Activated T-cell treated with anti-CD3 and anti-CD28 coated beads for 48 hours (primary cell): Measurements from ENCODE around the gene SLC10A6.
A peak's percentile ranks its signal among the peaks of the same experiment; 100 is the strongest.
"Not testable (repeated sequence)": the region's sequence is repeated elsewhere in the genome, so short reads cannot be mapped to it uniquely, and the experiment has no call there.

Source experiments
- DNase-seq: peaks from one replicate; pipeline ENCODE4 v3.0.0-alpha.2; 2020; ENCODE audit warnings: low read depth

The SLC10A6 gene, protein sequence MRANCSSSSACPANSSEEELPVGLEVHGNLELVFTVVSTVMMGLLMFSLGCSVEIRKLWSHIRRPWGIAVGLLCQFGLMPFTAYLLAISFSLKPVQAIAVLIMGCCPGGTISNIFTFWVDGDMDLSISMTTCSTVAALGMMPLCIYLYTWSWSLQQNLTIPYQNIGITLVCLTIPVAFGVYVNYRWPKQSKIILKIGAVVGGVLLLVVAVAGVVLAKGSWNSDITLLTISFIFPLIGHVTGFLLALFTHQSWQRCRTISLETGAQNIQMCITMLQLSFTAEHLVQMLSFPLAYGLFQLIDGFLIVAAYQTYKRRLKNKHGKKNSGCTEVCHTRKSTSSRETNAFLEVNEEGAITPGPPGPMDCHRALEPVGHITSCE

GRCh38 chr4:86848732-86849619 is at the start of gene SLC10A6:
Gene SLC10A6 (minus strand): TSS chr4:86849384. CDS start chr4:86849115, 269 bp downstream.
- no peak for DNase-seq

DNA sequence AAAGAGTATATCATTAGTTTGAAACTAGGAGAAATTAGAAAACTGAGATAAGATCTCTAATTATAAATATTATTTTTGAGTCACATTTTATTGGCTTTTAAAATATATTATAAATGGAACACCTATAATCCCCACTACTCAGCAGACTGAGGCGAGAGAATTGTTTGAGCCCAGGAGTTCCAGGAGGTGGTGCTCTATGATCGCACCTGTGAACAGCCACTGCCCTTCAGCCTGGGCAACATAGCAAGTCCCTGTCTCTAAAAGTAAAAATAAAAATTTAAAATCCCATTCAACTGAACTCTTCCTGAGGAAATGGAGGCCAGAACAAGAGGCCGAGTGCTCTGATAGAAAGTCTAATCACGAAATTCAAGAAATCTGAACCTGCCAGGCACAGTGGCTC is 49.4 kb upstream of the SLC10A6 start:
- no peak for DNase-seq

DNA sequence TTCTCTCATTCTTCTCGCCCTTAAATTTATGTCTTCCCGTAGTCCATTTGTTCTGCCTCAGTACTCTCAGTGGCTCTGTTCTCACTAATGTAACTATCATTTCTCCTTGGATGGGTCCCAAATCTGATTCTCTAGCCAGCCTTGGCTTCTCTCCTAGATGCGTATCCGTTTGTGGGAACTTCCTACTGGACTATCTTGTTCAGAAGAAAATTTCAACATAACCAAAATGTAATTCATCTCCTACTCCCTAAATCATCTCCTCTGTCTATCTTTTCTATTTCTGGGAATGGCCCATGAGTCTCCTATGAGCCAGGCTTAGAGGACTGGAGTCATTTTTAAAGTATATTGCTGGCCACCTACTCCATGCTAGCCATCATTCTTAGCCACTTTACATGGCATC is 47.4 kb upstream of the SLC10A6 start:
- DNase-seq: no peak

GRCh38 chr4:86895692-86896488 is 46.7 kb upstream of the SLC10A6 start:
- DNase-seq: no peak

DNA sequence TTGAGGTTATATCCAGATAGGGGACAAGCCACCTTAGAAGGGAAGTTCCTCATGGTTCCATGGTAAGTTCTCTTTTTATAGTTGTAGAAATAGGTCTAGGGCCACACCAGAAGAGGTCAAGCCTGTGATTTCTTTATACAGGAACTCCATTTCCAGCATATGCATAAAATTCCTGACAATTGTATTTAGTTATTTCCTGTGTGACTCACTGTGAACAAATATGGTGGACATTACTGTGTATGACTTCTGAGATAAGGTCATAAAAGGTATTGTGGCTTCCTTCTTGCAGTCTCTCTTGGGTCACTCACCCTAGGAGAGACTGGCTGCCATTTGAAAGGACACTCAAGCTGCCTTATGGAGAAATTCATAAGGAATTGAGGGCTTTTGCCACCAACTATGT is 45.3 kb upstream of the SLC10A6 start:
- no peak for DNase-seq

GRCh38 chr4:86893136-86893535 is 44.0 kb upstream of the SLC10A6 start:
- DNase-seq: no peak

- no peak for DNase-seq
These were observed 43.4 kb upstream of the SLC10A6 start for GRCh38 chr4:86892636-86892960.

- DNase-seq: peak; percentile 32
These were observed 42.8 kb upstream of the SLC10A6 start, which contains the start of gene C4orf36 for GRCh38 chr4:86891762-86892635. Gene C4orf36 (minus strand): TSS chr4:86892422. CDS start chr4:86891520, 902 bp downstream.

DNA sequence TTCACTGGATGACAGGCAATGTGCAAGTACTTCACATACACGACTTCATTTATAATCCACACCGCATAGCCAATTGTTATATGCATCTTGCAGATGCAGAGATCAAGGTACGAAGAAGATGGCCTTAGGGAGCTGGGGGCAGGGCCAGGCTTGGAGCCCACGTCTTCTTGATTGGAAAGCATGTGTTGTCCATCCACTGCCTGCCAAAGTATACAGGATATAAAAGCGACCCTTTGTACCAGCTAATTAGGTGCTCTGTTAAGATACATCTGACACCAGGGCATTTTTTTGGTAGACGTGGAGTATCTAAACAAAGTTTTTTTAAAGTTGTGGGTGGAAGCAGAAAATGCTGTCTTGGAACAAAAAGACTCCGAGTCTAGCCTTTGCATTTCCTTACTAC is 41.6 kb upstream of the SLC10A6 start:
- DNase-seq: no peak

DNA sequence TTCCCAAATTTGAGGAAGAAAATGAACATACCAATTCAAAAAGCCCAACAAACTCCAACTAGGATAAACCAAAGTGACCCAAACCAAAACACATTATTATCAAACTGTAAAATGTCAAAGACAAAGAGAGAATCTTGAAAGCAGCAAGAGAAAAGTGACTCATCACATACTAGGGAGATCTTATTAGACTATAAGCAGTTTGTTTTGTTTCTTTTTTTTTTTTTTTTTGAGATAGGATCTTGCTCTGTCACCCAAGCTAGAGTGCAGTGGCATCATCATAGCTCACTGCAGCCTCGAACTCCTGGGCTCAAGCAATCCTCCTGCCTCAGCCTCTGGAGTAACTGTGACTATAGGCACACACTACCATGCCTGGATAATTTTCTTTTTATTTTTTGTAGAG is 30.5 kb upstream of the SLC10A6 start:
- DNase-seq: no peak

- no peak for DNase-seq
These were observed 29.5 kb upstream of the SLC10A6 start for GRCh38 chr4:86878640-86879039.

- DNase-seq: no peak
These were observed 27.9 kb upstream of the SLC10A6 start for GRCh38 chr4:86876894-86877685.

DNA sequence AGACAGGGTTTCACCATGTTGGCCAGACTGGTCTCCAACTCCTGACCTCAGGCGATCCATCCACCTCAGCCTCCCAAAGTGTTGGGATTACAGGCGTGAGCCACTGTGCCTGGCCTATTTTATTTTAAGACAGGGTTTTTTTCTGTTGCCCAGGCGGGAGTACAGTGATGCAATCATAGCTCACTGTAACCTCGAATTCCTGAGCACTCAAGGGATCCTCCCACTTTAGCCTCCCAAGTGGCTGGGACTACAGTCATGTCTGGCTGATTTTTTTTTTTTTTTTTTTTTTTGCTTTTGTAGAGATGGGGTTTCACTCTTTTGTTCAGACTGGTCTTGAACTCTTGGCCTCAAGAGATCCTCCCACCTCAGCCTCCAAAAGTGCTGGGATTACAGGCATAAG is 26.3 kb upstream of the SLC10A6 start:
- not testable (repeated sequence) for DNase-seq

DNA sequence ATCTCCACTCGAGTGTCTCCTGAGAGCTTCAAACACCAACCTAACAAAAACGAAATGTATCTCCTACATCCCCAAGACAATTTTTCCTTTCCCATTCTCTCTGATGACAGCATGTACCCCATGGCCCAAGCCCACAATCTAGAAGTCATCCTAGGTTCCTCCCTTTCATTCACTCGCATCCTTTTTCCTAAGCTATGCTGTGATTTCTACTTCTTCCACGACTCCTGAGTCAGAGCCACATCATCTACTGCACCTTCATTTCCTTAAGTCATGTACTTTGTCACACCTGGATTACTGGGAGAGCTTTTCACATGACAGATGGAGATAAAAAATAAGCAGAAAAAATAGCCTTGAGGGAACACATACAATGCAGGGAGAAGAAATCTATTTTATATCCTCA is 23.0 kb upstream of the SLC10A6 start:
- DNase-seq: no peak

- no peak for DNase-seq
These were observed 21.4 kb upstream of the SLC10A6 start for GRCh38 chr4:86870442-86871069.

DNA sequence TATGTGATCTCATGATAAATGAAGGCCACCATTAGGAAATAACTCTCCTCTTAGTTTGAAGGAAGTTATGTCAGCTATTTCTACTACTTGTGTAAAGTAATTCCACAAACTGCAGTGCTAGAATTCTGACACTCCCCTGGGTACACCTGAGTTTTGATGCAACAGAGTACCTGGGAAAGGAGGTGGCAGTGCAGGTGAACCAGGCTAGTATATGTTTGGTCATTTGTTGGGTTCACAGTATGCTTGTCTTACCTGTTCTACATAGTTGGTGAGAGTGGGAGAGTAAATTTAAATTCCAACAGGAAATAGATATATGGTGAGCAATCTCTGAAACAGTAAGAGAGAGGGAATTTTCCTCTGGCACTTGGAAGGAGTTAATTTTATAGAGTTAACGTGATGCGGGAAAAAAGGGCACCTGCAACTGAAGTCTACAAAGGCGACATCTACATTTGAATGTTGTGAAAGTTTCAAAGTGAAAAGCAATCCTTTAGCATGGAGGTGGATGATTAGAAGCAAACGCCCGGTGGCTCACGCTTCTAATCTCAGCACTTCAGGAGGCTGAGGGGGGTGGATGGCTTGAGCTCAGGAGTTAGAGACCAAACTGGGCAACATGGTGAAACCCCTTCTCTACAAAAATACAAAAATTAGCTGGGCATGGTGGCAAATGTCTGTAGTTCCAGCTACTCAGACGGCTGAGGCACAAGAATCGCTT is 8.3 kb upstream of the SLC10A6 start:
- no peak for DNase-seq

DNA sequence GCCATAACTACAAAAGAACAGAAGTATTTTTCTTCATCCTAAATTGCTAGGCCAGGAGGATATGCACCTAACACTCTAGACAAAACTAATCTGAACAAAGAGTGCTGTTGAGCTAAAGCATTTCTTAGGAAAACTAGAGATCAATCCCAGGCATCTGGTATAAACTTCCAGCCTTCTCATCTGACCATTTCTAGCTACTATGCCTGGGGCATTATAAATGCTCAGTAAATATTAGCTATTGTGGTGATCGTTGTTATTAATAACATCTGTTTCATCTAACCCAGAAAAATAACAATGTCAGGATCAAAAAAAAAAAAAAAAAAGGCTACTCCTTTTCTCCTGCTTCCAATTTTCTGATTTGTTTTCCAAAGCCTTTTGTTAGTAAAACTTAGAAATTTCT is 7.7 kb upstream of the SLC10A6 start:
- no peak for DNase-seq

DNA sequence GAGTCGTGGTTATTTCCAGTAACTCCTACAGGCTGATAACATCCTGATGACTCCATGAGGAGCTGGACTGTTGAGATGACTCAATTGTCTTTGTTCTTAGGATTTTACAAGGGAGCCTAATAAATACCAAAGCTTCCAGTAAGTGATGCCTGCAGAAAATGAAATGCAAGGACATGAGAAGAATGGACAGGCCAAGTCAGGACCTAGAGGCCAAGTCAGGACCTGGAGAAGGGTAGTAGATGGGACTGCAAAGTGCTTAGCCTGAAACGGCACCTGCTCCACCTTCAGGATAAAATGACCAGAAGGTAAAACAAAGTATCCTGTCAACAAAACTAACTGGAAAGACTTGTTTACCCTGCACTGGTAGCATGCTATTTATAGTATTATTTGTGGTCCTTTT is 6.4 kb upstream of the SLC10A6 start:
- DNase-seq: no peak

DNA sequence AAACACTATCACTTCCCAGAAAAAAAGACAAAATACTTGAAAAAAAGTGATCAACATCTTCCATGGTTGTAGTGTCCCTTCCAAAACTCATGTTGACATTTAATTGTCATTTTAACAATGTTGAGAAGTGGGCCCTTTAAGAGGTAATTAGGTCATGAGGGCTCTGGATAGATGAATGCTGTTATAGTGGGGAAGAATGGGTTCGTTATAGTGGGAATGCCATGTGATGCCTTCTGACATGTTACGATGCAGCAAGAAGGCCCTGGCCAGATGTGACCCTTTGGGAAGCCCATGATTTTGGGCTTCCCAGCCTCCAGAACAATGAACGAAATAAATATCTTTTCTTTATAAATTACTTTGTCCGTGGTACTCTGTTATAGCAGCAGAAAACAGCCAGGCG is 4.0 kb upstream of the SLC10A6 start:
- no peak for DNase-seq
